ENCODE measurements around the gene AURKAIP1. TPM values are rescaled to one million over a fixed set of nuclear protein-coding genes. Genes with fewer than 3 reads are reported as not detected.
A peak's percentile ranks its signal among the peaks of the same experiment; 100 is the strongest.

AURKAIP1 gene
- total RNA-seq, 1 experiment from 2014 or later: 164 TPM

GRCh38 chr1:1336446-1336845 lies 38.6 kb downstream of the AURKAIP1 start:
- H3K4me3 ChIP-seq: no peak overlapping the region
- H3K27me3 ChIP-seq (ENCODE audit: insufficient read depth, low read depth): no peaks in the 10 kb centered on the region
- H3F3A ChIP-seq (ENCODE audit: insufficient read depth, low read depth): peaks cover 17% of the 10 kb centered on the region; the same call in 1 of the 2 replicates
- H3K36me3 ChIP-seq (ENCODE audit: low read depth): peaks cover 4% of the 10 kb centered on the region; the same call in 1 of the 2 replicates
- peaks cover 12% of the 10 kb centered on the region for H3K79me2 ChIP-seq (ENCODE audit: low read depth)
- H3K27ac ChIP-seq: no peak overlapping the region
- H3K4me2 ChIP-seq: no peak overlapping the region
- no TSS peak for BruUV-seq (replicated peaks)
- H3K9me2 ChIP-seq (ENCODE audit: insufficient read depth): no peaks in the 10 kb centered on the region
- peaks cover 2% of the 10 kb centered on the region for H3K4me1 ChIP-seq (replicated peaks; ENCODE audit: insufficient read depth)
- TF ChIP-seq CTCF (conservative IDR thresholded peaks at IDR 0.05): no peak
- no peak for TF ChIP-seq EZH2 (IDR thresholded peaks at IDR 0.05; ENCODE audit: low read depth)
- intact Hi-C loops (cut with micrococcal nuclease; ENCODE audit: unreplicated experiment): no loop called here
- DNase-seq: no peak
- H2AFZ ChIP-seq: no peak overlapping the region
- peaks cover 9% of the 10 kb centered on the region for H4K20me1 ChIP-seq (ENCODE audit: insufficient read depth)
- CTCF ChIA-PET: no interaction called here
- POLR2A ChIA-PET (ENCODE audit: unreplicated experiment): no interaction called here
- no peaks in the 10 kb centered on the region for H3K9me3 ChIP-seq (ENCODE audit: insufficient read depth, low read depth)

GRCh38 chr1:1335792-1336248 lies 39.2 kb downstream of the AURKAIP1 start:
- Histone ChIP-seq H3K4me1 (replicated peaks; ENCODE audit: insufficient read depth) (peaks cover 9% of the 10 kb centered on the region), H3K4me3 (no peak overlapping the region), H3K4me2 (no peak overlapping the region), H3F3A (ENCODE audit: insufficient read depth, low read depth) (peaks cover 15% of the 10 kb centered on the region; the same call in 1 of the 2 replicates), H2AFZ (no peak overlapping the region), H4K20me1 (ENCODE audit: insufficient read depth) (peaks cover 9% of the 10 kb centered on the region), H3K9me2 (ENCODE audit: insufficient read depth) (no peaks in the 10 kb centered on the region), H3K27me3 (ENCODE audit: insufficient read depth, low read depth) (no peaks in the 10 kb centered on the region), H3K79me2 (ENCODE audit: low read depth) (peaks cover 7% of the 10 kb centered on the region), H3K27ac (no peak overlapping the region), H3K9me3 (ENCODE audit: insufficient read depth, low read depth) (no peaks in the 10 kb centered on the region), H3K36me3 (ENCODE audit: low read depth) (no peaks in the 10 kb centered on the region; the same call in 1 of the 2 replicates)
- no TSS peak for BruUV-seq (replicated peaks)
- DNase-seq: no peak
- TF ChIP-seq CTCF (conservative IDR thresholded peaks at IDR 0.05) (no peak), EZH2 (IDR thresholded peaks at IDR 0.05; ENCODE audit: low read depth) (no peak)
- intact Hi-C loops (cut with micrococcal nuclease; ENCODE audit: unreplicated experiment): no loop called here
- ChIA-PET POLR2A (ENCODE audit: unreplicated experiment) (no interaction called here), CTCF (no interaction called here)

- Histone ChIP-seq H3K9me2 (ENCODE audit: insufficient read depth) (no peaks in the 10 kb centered on the region), H3K27me3 (ENCODE audit: insufficient read depth, low read depth) (no peaks in the 10 kb centered on the region), H3F3A (ENCODE audit: insufficient read depth, low read depth) (peaks cover 20% of the 10 kb centered on the region; the same call in 1 of the 2 replicates), H3K4me1 (replicated peaks; ENCODE audit: insufficient read depth) (peaks cover 14% of the 10 kb centered on the region), H3K4me3 (no peak overlapping the region), H3K27ac (no peak overlapping the region), H2AFZ (no peak overlapping the region), H3K4me2 (no peak overlapping the region), H3K9me3 (ENCODE audit: insufficient read depth, low read depth) (no peaks in the 10 kb centered on the region), H3K79me2 (ENCODE audit: low read depth) (0 out of 2 replicates have a peak, but pooled peaks cover 2% of the 10 kb centered on the region), H4K20me1 (ENCODE audit: insufficient read depth) (peaks cover 9% of the 10 kb centered on the region), H3K36me3 (ENCODE audit: low read depth) (no peaks in the 10 kb centered on the region; the same call in 1 of the 2 replicates)
- TSS peak; percentile 22 for BruUV-seq (replicated peaks)
- CTCF ChIA-PET: no interaction called here
- no peak for DNase-seq
- intact Hi-C loops (cut with micrococcal nuclease; ENCODE audit: unreplicated experiment): no loop called here
- POLR2A ChIA-PET (ENCODE audit: unreplicated experiment): no interaction called here
- TF ChIP-seq CTCF (conservative IDR thresholded peaks at IDR 0.05) (no peak), EZH2 (IDR thresholded peaks at IDR 0.05; ENCODE audit: low read depth) (no peak)
Measured at GRCh38 chr1:1335283-1335682, 39.7 kb downstream of the AURKAIP1 start.

All from PC-9 (cell line).